HG03025 (cell line): ENCODE results near the gene ADGRD1.
"Not testable (repeated sequence)": the region's sequence is repeated elsewhere in the genome, so short reads cannot be mapped to it uniquely, and the experiment has no call there.

Experiments
- ATAC-seq: cut with Tn5 transposase; IDR thresholded peaks from one replicate; pipeline ENCODE4 v1.9.1; 2021; ENCODE audit warnings: mild to moderate bottlenecking, moderate library complexity; ENCODE audit not compliant: unreplicated experiment, low FRiP score

Gene ADGRD1

DNA sequence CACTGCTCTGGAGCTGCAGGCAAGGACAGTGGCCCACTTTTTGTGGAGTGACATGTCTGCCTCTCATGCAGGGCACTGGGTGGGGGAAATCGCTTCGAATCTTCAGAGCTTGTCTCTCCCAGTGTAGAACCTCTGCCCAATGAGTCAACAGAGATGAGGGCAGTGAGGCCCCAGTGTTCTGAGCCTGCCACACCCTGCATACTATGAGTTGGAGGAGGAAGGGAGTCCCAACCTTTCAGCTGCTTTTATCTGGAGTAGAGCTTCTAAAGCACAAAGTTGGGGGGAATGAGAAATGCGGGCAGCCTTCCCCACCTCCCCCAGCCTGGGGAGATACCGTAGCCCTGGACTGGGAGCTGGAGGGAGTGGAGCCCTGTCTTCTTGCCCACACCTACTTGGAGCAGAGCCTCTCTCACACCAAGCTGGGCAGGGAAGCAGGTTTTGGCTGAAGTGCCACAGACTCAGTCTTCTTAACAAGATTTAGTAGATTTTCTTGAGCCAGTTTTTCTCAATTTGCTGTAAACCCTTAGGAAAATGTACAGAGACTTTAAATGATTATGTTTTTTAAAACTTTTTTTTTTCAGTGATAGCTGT lies 159.1 kb downstream of the ADGRD1 start:
- ATAC-seq, result no peak

DNA sequence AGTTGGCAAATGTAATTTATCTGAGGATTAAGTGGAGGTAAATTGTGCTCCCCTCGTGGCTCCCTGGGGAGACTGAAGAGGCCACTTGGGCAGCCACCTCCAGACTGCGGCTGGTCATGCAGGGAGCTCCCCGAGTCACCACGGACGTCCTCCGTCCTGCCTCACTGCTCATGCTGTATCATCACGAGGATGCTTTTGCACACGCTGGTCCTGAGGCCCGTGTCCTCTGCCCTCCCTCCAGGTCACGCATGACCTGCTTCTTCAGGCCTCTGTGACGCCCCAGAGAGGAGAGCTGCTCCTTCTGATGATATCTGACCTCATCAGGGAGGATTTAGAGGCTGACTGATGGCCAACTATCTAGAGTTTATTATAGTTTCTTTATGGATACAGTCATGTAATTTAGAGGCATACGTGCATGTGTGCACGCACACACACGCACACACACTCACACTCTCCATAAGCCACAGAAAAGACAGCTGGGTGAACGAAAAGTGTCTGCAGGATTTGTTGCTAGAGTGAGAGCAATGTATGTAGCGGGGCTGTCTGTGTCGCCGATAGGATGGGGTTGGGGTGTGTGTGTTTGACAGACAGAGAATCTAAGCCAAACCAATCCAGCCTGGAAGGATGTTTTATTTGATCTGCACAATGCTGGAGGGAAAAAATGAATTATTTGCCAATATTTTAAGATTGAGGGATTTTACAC lies 160.0 kb downstream of the ADGRD1 start:
- ATAC-seq, result no peak

DNA sequence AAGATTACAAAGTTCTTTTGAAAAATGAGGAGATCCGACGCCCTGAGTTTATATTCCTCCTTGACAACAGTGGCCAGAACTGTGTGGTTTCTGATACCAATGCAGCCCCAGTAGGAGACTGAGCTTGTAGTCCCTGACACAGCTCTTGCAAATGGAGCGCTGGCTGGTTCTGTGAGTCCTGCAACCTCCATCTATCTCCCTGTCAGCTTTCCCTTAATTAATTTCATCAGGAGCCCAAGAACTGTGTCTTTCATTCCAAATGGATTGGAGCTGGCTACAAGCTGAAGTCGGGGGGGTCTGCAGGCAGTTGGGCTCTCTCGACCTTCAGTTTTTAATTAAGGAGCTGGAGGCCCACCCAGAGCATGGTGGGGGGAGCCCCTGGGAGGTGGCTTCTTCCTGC lies 160.6 kb downstream of the ADGRD1 start:
- ATAC-seq, result no peak

DNA sequence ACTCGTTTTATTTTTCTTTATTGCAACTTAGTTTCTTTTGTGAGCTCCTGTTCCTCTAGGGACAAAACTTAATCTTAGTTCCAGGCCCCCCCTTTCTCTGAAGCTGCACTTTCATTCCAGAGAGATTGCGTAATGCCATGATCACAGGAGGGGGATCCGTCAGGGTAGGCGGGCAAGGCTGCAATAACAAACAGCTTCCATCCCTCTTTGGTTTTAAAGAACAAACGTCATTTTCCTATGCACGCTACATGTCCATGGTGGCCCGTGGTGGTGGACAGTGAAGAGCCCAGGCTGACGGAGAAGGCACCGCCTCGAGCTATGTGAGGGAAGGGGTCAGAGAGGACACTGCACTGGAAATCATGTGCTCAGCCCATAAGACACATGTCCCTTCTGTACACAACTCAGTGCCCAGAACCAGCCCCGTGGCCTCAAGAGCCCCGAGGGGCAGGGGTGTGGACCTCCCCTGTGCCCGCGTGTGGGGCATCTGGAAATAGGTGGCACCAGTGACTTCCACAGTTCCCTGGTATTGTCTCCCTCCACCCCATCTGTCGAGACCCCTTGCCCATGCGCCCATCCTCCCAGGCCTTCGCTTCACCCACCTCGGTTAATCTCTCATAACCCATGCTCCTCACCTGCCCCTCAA lies 161.4 kb downstream of the ADGRD1 start:
- ATAC-seq, result no peak

DNA sequence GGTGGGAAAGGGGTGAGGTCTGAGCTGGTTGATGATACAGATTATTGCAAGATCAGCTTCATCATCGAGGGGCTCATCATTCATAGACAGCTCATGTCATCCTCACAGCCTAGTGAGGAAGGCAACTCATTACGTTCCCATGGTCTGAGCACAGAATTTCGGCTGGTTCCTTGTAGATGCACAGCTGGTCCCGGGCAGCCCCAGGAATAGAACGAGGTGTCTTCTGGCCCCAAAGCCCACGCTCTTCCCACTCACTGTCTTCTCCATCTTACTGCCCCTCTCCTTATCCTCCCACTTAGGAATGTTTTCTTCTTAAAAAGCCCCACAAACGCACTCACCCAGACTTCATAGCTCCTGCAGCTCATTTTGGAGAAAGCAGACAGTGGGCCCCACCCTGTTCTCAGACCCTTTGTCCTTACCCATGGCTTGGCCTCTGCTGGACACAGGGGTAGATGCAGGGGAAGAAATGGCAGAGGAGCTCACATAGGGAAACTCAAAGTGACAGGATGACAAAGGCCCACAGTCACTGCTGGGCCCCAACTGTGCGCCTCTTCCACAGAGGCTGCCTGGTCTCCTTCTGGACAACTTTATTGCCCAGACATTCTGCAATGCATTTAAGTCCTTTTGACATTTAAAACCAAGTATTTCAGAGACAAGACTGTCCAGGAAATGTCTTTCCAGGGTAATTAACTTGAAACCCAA lies 162.2 kb downstream of the ADGRD1 start:
- no peak for ATAC-seq

DNA sequence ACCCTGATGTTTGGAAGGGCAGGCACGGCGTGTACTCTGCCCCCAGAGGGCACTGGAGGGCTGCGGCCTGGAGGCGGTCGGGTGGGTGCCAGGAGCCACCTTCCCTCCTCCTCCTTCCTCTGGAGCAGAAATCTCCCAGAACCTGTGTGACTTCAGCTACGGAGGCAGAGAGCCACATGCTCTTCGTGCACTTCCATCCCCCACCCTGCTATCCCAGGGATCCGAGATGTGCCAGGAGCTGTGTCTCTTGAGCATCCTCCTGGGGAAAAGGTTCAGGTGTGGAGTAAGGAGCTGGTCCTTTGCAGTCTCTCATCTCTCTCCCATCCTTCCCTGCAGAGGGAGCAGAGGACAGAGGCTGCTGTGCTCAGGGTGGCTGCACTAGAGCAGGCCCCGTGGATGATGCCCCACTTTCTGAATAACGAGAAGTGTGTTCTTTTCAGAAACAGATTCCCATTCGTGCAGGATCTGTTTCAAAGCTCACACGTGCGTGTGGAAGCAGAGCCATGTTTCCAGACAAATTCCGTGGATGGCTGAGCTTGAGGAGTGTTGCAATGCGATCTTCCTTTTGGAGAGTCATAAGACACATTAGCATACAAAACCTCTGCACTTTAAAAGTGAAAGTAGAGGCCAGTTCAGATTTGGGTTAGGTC lies 162.9 kb downstream of the ADGRD1 start:
- no peak for ATAC-seq

DNA sequence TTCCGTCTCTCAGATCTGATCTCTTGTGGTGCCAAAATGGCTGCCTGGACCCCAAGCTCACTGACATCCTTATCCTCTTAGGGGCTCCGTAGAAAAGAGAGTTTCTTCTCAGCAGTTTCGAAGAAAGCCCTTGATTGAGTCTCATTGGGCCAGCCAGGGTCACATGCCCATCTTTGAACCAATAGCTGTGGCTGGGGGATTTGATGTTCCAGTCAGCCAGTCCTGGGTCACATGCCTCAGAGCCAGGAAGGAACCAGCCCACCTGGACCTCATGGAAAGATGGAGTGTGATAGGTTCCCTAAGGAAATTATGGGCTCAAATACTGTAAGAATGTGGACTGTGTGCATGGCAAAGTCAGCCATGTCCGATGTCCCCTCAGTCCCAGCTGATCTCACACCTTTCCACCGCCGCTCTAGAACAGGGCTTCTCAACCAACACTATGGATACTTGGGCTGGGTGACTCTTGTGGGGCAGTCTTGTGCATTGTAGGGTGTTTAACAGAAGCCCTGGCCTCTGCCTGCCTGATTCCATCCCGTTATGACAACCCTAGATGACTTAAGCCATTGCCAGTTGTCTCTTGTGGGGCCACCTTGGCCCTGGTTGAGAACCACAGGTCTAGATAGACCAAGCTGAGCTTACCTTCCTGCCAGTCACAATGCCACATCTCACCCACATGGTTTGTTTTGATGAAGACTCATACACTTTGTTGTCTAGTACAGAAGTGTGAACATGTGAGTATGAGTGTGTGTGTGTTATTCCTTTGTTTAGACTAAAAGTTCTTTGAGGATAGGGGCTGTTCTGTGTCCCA lies 163.9 kb downstream of the ADGRD1 start:
- no peak for ATAC-seq

DNA sequence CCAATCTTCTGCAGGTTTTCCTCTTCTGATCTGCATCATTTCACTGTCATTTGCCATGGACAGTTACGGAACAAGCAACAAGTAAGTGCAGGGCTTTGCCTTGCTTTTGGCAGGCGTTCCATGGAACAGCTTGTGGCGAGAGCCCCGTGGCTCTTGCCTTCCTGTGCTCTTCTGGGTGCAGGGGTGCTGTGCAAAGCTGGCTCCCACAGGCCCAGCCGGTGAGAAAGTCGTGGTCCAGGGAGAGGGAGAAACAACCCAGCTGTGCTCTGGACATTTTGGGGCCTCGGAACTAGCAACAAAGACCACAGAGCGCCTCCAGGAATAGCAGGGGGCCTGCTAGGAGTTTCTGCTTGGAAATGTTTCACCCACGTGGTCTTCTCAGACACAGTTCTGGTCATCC lies 164.7 kb downstream of the ADGRD1 start:
- no peak for ATAC-seq

DNA sequence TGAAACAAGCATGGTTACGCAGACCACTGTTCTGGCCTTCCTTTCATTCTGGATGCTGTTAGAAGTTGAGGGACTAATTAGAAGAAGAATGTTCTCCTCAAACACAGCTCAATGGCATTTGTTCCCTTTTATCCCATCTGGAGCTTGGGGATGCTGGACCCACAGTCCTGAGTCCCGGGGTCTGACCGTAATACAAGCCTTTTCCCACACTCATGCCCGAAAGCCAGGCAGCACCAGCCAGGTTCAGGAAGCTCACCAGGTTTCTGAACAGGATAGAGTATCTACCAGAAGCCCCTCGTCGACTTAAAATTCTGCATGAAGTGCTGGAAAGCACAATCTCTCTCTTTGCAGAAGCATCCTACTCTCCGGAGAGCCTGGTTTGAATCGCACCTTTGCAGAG lies 165.6 kb downstream of the ADGRD1 start:
- ATAC-seq, result not testable (repeated sequence)

DNA sequence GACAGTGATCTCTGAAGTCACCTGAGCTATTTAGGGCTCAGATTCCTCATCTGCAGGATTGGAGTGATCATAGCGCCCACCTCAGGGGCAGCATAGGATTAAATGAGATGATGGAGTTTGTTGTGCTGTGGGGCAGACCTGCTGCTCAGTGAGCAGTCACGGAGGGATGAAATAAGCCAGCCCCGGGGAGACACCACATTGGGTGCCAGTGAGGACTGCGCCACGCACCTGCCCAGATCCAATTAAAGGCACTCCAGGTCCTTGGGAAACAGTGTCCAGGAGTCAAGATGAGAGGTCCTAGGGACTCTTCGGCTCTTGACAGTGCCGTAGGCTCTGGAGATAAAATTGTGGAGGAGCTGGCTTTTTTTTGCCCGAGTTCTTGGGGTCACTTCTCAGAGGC lies 166.2 kb downstream of the ADGRD1 start:
- no peak for ATAC-seq

DNA sequence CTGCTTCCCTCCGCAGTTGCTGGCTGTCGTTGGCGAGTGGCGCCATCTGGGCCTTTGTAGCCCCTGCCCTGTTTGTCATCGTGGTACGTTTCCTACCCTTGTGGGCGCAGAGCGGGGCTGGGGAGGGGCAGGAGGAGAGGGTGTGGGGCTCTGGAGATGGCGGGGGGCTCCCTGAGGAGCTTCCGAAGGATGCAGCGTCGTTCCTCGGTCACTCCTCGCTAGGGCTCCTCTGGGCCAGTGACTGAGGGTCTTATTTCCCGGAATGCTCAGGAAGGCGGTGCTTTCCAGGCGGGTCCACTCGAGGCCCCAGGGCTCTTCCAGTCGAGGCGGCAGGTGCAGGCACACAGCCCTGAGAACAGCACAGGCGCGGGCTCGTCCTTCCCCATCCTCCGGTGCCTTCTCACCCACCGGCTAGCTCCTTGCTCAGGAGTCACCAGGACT lies 167.1 kb downstream of the ADGRD1 start:
- ATAC-seq, result no peak

DNA sequence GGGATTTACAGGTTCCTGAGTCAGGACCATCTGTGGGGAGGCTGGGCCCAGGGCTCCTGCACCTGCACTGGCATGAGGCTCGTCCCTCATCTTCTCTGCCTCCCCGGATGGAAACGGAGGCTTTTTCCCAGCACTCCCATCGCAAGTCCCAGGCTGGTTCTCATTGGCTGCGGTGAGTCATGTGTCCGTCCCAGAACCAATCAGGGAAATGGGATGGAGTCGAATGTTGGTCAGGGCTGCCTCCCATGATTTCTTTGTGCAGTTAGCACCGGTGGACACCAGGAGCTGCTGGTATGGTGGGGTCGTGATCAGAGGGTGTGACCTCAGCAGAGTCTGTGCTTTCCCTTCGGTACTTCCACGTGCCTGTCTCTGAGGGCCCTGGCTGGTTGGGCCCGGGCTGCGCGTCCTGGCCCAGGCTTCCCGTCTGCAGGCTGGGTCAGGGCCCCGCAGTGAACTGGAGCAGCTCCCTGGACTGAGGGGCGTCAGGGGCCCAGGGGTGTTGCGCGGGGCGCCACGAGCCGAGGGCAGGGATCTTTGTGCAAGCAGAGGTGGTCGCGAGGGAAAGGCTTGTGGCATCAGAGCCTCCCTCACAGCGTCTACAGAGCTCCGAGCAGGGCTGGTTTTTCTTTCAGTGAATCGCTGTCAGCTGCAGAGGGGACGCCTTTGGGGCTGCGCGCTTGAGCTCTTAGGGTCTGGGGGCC lies 168.1 kb downstream of the ADGRD1 start:
- no peak for ATAC-seq

DNA sequence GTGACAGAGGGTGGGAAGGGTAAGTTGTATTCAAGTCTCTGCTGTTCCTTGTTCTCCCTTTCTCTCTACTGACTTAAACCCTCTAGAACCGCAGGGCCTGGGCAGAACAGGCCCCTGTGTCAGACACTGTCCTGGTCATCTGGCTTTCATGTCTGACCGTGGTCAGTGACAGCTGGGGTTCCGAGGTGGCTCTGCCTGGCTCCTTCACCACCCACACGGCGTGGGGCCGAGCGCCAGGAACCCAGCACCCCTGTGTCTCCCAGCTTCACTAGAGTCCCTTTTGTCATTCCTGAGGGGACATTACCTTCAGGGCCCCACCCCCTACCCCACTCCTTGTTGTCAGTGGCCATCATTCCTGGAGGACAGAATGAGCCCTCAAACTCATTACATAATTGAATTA lies 168.9 kb downstream of the ADGRD1 start:
- no peak for ATAC-seq

DNA sequence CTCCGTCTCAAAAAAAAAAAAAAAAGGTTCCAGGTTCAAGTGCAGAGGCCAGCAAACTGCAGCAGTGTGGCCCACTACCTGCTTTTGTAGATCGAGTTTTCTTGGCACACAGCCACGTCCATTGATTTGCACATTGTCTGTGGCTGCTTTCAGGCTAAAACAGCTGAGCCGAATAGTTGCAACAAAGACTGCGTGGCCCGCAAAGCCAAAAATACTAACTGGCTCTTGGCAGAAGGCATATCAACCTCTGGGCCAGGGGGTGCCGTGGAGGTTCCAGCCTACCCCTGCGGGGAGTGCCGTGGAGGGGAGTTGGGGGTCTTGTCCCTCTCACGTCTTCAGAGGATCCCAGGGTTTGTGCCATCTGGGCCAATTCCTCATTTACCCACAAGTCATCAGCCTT lies 170.1 kb downstream of the ADGRD1 start:
- no peak for ATAC-seq

DNA sequence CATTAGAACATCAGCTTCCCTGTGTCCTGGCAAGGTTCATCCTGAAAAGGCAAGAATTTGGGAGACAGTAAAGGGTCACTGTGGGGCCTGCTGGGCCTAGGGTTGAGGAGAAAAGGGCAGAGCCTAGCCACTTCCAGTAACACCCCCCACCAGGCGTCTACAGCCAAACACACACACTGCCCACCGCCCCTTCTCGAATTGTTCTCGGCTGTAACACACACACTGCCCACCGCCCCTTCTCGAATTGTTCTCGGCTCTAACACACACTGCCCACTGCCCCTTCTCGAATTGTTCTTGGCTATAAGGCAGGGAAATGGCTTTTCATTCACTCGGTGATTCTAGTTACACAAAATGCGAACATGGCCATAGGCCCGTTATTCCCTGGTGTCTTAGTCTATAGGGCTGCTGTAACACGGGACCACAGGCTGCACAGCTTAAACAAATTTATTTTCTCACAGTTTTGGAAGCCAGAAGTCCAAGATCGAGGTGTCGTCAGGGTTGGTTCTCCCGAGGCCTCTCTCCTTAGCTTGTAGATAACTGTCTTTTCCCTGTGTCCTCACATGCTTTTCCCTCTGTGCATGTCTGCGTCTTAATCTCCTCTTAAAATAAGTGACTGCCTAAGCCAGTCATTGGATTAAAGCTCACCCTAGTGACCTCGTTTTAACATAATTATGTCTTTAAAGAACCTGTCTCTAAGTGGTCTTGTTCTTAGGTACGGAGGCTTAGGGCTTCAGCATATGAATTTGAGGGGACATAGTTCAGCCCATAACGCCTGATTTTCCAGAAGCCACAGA lies 171.0 kb downstream of the ADGRD1 start:
- ATAC-seq, result no peak

DNA sequence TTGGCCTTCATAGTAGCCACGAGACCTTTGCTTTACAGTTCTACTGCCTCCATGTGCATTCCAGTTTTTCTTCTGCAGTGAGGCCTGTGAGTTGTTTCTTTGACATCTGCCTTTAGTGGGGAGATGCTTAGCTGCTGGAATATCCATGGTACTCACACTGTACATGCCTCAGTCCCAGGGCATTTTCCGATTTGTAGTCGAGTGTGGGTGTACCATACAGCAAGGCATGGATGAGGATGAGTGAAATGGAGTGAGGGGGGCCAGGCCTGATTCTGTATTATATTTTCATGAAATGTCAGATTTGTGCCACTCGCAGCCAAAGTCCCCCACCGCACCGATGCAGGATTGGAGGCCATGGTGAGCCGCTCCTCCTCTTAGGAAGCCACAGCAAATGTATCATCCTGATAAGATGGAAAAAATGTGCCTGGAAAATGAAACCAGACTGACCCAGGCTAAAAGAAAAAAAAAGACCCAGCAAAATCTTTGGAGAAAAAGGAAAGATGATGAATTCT lies 173.0 kb downstream of the ADGRD1 start:
- no peak for ATAC-seq

DNA sequence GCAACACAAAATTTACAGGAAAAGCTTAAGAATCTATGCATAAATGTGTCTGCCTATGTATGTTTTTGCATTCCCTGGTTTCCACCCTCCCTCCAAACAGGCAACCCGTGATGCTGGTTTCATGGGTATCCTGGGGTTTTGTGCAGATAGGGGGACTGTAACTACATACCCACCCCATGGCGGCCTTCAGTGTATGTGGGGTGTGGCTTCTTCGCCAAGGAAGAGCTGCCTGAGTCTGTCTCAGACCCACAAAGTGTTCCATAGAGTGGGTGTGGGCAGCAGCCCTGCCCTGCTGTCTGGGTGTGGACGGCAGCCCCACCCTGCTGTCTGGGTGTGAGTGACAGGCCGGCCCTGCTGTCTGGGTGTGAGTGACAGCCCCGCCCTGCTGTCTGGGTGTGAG lies 174.8 kb downstream of the ADGRD1 start:
- ATAC-seq, result no peak

DNA sequence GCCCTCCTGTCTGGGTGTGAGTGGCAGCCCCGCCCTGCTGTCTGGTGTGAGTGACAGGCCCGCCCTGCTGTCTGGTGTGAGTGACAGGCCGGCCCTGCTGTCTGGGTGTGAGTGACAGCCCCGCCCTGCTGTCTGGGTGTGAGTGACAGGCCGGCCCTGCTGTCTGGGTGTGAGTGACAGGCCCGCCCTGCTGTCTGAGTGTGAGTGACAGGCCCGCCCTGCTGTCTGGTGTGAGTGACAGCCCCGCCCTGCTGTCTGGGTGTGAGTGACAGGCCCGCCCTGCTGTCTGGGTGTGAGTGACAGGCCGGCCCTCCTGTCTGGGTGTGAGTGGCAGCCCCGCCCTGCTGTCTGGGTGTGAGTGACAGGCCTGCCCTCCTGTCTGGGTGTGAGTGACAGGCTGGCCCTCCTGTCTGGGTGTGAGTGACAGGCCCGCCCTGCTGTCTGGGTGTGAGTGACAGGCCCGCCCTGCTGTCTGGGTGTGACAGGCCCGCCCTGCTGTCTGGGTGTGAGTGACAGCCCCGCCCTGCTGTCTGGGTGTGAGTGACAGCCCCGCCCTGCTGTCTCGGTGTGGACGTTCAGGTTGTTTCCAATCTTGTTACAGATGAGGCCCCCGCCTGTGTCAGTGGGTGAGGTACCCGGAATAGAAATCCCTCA lies 175.4 kb downstream of the ADGRD1 start:
- not testable (repeated sequence) for ATAC-seq
